HG03457 (cell line): ENCODE data around the gene BYSL.

Source experiments
- ATAC-seq: cut with Tn5 transposase; IDR thresholded peaks from one replicate; pipeline ENCODE4 v1.9.1; 2021; ENCODE audit warnings: moderate number of reproducible peaks; ENCODE audit not compliant: unreplicated experiment

Gene BYSL

DNA sequence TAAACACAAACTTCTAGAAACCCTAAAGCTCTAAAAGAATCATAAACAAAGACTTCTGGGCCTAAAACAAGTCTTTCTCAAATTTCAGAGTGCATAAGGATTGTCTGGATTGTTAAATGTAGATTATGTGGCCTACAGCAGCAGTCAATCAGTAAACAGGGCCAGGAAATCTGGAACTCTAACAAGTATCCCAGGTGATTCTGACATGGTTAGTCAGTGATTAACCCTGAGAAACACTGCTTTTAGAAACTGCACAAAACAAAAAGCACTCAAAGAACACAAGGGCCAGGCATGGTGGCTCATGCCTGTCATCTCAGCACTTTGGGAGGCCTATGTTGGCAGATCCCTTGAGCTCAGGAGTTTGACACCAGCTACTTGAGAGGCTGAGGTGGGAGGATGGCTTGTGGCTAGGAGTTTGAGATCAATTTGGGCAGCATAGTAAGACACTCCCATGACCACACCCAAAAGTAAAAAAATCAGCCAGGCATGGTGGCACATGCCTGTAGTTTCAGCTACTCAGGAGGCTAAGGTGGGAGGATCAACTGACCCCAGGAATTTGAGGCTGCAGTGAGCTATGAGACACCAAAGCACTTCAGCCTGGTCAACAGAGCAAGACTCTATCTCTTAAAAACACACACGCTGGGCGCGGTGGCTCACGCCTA is 6.3 kb upstream of the BYSL start:
- ATAC-seq = no peak

- no peak for ATAC-seq
These were observed 3.8 kb upstream of the BYSL start for GRCh38 chr6:41917528-41917927.

DNA sequence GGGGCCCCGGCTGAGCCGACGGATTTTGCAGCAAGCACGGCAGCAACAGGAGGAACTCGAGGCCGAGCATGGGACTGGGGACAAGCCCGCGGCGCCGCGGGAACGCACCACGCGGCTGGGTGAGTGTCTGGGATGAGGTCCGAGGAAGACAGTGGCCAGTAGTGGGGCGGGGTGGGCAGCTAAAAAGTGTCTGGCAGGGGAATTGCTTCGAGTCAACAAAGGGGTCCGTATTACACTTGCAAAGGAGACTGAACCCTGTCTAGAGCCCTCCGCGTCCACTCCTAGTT is 356 bp downstream of the BYSL start:
- ATAC-seq = peak; percentile 2

- ATAC-seq = no peak
These were observed 855 bp downstream of the BYSL start for GRCh38 chr6:41922154-41922553.

GRCh38 chr6:41927253-41927652 is 6.0 kb downstream of the BYSL start:
- no peak for ATAC-seq

GRCh38 chr6:41929924-41930323 is 8.6 kb downstream of the BYSL start:
- no peak for ATAC-seq

- ATAC-seq = no peak
These were observed 10.5 kb downstream of the BYSL start for GRCh38 chr6:41931792-41932191.

- ATAC-seq = no peak
These were observed 11.1 kb downstream of the BYSL start for GRCh38 chr6:41932378-41932777.

DNA sequence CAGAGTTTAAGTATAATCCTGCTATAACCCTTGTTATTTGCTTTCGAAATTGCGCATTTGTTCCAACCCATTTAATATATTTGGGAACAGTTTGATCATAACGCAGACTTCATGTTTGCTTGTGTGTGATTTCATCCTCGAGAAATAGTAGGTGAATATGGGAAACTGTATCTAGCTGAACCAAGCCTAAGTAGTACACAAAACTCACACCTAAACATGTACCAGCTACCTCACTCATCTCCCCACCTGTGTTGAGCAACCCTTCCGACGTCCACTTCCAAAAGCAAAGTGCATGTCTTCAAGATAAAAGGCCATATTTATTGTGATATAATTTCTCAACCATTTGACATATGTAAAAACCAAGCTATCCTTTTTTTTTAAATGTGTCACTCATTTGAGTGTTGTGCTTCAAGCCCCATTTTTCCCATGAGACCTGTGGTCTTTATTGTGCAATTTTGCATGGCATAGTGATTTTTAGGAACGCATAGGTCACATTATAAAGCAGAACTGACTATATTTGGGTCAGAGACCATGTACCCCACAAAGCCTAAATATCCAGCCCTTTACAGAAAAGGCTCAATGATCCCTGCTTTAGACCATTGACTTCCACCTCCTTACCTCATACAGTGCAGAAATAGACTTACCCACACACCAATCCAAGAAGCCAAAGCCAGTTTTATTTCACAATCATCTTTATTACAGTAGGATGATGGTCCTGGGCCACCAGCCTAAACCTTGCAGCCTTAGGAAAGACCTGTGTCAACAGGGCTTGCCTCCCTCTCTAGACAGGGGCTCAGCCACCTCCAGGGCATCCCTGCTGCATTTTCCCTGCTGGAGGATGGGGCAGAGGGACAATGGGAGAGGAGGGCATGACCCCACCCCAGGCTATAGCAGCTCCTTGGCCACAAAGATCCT is 13.2 kb downstream of the BYSL start:
- ATAC-seq = no peak

GRCh38 chr6:41935193-41935574 is 13.9 kb downstream of the BYSL start:
- no peak for ATAC-seq

DNA sequence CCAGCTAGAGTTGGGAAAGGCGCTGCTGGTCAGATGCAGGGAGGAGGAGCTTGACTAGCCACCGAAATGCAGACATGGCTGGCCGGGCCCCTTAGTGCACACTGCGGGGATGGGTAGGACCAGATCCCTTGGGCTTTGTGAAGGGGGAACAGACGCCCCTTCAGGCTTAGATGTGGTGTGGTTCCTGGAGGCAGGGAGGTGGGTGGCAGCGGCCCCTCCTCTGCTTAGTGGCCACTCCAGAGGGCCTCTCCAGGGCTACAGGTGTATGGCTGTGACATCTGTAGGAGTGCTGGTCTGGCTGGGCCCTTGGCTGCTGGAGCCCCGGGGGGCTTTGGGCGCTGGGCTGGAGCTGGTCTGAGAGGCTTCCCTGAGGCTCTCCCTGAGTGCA is 14.4 kb downstream of the BYSL start:
- ATAC-seq = no peak

- peak; percentile 43 for ATAC-seq
These were observed 15.0 kb downstream of the BYSL start for GRCh38 chr6:41936073-41936837.

DNA sequence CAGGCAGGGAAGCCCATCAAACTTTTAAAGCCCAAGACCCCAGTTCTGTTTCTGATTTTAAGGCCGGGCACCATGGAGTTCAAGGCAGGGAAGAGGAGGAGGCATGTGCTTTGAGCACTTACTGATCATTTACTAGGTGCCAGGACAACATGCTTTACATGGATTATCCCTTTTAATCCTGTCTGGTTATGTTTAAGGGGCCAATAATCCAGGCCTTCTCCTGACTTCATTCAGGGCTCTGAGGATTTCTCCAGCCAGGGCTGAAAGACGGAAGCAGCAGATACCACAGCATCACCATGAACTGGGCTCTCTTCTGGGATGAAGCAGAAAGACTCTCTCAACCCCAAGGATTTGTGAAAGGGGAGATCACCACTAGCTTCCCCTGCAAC is 16.2 kb downstream of the BYSL start:
- no peak for ATAC-seq

GRCh38 chr6:41937861-41938574 is 16.7 kb downstream of the BYSL start:
- no peak for ATAC-seq

DNA sequence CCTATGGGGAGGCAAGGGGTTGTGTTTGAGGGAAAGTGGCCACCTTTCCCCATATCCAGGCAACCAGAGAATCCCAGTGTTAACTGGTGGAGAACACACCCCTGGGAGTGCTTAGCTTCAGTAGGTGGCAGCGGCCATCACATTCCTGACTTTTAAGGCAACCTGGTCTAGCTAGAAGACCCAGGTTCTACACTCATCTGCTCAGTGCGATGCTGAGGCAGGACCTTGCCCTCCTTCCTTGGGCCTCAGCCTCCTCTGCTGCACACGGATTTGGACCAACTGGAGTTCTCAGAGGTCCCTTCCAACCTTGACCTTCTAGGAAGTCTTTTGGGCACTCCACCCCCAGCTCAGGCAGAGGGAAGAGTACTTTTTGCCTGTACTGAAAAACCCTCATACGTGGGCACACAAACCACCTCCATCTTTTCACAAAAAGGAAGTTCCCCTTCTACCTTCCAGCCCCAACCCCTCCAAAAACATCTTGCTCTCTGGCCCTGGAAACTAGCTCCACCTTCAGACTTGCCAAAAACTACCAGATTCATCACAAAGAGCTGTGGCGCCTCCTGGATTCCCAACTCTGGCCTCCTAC is 17.4 kb downstream of the BYSL start:
- no peak for ATAC-seq

- ATAC-seq = no peak
These were observed 18.0 kb downstream of the BYSL start for GRCh38 chr6:41939176-41939847.

DNA sequence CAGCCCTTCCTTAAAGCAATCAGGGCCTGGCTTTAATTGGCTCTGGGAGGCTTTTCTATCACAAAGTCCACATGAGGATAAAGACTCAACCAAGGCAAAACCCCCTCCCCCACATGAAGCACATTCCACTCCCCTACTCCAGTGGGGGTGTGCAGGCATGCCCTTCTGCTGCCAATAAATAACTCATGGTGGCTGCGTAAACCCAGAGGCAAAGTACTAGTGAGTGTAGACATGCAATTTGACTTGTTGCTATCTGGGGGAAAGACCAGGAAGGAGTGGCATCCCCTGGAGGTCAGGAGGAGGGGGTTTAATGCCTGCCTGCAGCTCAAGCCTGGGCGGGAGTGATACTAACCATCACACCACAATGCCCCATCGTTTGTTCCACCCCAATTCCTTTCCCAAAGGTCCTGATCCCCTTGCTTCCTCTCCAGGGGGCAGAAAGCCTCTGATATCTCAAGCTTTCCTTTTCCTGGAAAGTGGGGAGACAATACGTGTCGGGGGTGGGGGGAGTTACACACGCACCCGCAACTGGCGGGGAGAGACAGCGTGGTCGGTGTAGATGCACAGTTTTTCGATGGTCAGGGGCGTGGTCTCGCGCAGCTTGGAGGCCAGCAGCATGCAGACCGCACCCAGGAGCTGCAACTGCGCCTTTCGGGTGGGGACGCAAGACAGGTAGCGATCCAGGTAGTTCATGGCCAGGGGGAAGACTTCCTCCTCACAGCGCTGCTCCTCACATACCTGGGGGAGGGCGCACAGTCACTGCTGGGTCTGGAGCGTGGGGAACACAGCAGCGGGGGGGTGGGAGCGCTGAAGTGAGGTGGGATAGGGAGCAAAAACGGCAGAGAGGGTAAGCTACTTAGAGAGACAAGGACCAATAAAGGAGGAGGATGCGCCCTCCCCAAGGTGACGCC is 18.8 kb downstream of the BYSL start:
- no peak for ATAC-seq

GRCh38 chr6:41940759-41941279 is 19.5 kb downstream of the BYSL start:
- ATAC-seq = no peak
